Lower leg skin (tissue), 3 donors: ENCODE results near the gene CLDN8.

Source experiments
- POLR2A ChIP-seq, 2 donors: fragments of 450-650 bp; IDR thresholded peaks; one replicate each; pipeline ENCODE4 v1.6.1; 2016 to 2017; ENCODE audit warnings: antibody characterized with exemption in 2 of 2, mild to moderate bottlenecking in 1 of 2, moderate library complexity in 1 of 2
- TF ChIP-seq, protein P1 (sequence below), 3 donors: fragments of 450-650 bp; IDR thresholded peaks; one replicate each; pipeline ENCODE4 v1.5.1; 2016; ENCODE audit warnings: antibody characterized with exemption in 3 of 3, mild to moderate bottlenecking in 3 of 3, moderate library complexity in 2 of 3

DNA sequence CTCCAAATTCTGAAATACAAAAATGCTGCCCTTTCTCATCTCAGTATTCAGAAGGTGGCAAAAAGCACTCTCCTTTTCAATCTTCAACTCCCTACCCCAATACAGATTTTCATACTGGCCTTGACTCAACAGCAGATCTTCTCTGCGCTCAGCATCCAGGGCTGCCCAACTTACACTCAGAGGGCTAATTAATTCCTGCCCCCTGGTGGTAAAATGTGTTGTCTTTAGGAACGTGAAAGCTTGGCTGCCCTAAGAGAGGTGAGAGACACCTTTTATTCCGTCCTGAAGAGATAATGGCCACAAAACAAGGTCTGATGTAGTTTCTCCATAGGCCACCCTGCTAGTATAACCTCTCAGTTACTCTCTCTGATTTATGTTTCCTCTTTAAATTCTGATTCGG, 41.9 kb upstream of the CLDN8 start:
- TF ChIP-seq, protein P1, sequence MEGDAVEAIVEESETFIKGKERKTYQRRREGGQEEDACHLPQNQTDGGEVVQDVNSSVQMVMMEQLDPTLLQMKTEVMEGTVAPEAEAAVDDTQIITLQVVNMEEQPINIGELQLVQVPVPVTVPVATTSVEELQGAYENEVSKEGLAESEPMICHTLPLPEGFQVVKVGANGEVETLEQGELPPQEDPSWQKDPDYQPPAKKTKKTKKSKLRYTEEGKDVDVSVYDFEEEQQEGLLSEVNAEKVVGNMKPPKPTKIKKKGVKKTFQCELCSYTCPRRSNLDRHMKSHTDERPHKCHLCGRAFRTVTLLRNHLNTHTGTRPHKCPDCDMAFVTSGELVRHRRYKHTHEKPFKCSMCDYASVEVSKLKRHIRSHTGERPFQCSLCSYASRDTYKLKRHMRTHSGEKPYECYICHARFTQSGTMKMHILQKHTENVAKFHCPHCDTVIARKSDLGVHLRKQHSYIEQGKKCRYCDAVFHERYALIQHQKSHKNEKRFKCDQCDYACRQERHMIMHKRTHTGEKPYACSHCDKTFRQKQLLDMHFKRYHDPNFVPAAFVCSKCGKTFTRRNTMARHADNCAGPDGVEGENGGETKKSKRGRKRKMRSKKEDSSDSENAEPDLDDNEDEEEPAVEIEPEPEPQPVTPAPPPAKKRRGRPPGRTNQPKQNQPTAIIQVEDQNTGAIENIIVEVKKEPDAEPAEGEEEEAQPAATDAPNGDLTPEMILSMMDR (IDR thresholded peaks at IDR 0.05), result no peak
- no peak for TF ChIP-seq POLR2A (IDR thresholded peaks at IDR 0.05)
